Ovary (tissue), 3 donors: ENCODE data around the gene ATAD5.

Experiments
- CTCF ChIP-seq, 3 donors: fragments of 450-650 bp in 2 of 3; fragments of 200-600 bp in 1 of 3; IDR thresholded peaks; one replicate each; pipeline versions ENCODE4 v1.5.1 to v1.8.0; 2016 to 2022; ENCODE audit warnings: antibody characterized with exemption in 3 of 3, mild to moderate bottlenecking in 1 of 3
- EP300 ChIP-seq: sonication (generic); formaldehyde crosslinking; IDR thresholded peaks from one replicate; pipeline ENCODE4 v1.6.1; 2017; ENCODE audit warnings: antibody characterized with exemption
- POLR2A ChIP-seq: fragments of 450-650 bp; IDR thresholded peaks from one replicate; pipeline ENCODE4 v1.6.1; 2017; ENCODE audit warnings: antibody characterized with exemption, mild to moderate bottlenecking, moderate library complexity
- donor health status: DM: no; HTN: no; CAD: no.

DNA sequence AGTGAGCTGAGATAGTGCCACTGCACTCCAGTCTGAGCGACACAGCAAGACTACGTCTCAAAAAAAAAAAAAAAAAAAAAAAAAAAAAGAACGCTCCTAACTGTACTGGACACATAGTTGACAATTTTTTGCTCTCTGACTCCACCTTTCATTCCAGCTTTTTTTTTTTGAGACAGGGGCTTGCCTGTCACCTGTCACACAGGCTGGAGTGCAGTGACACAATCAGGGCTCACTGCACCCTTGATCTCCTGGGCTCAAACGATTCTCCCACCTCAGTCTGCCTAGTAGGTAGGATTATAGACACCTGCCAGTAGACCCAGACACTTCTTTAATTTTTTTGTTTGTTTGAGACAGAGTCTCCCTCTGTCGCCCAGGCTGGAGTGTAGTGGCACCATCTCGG, 4.7 kb upstream of the ATAD5 start:
- no peak for TF ChIP-seq CTCF (IDR thresholded peaks at IDR 0.05)
- no peak for TF ChIP-seq EP300
- TF ChIP-seq POLR2A, result no peak
